Measurements from ENCODE around the gene ZNF500.

Gene ZNF500

DNA sequence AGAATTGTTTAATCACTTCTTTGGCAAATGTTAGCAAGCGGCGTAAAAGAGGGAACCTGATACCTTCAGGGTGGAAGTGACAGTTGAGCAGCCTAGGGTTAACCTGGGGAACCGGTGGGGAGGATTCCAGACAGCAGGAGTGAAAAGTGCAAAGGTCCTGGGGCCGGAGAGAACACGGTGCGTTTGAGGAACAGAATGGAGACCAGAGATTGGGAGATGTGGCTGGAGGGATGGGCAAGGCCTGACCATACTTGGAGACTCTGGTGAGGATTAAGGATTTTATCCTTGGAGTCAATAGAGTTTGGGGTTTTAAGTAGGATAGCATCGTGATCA is 2.3 kb upstream of the ZNF500 start:
- TF ChIP-seq SIN3A (IDR thresholded peaks at IDR 0.05; ENCODE audit: borderline replicate concordance, insufficient read depth, low read length) (no peak), POLR2AphosphoS5 (IDR thresholded peaks at IDR 0.05; ENCODE audit: low read depth, low read length) (no peak), FOXP2 (optimal IDR thresholded peaks at IDR 0.05; ENCODE audit: borderline replicate concordance, extremely low read depth, extremely low read length, insufficient read depth) (no peak), TAF1 (IDR thresholded peaks at IDR 0.05; ENCODE audit: borderline replicate concordance, insufficient read depth, low read length) (no peak)
- TF ChIP-seq, protein P1, sequence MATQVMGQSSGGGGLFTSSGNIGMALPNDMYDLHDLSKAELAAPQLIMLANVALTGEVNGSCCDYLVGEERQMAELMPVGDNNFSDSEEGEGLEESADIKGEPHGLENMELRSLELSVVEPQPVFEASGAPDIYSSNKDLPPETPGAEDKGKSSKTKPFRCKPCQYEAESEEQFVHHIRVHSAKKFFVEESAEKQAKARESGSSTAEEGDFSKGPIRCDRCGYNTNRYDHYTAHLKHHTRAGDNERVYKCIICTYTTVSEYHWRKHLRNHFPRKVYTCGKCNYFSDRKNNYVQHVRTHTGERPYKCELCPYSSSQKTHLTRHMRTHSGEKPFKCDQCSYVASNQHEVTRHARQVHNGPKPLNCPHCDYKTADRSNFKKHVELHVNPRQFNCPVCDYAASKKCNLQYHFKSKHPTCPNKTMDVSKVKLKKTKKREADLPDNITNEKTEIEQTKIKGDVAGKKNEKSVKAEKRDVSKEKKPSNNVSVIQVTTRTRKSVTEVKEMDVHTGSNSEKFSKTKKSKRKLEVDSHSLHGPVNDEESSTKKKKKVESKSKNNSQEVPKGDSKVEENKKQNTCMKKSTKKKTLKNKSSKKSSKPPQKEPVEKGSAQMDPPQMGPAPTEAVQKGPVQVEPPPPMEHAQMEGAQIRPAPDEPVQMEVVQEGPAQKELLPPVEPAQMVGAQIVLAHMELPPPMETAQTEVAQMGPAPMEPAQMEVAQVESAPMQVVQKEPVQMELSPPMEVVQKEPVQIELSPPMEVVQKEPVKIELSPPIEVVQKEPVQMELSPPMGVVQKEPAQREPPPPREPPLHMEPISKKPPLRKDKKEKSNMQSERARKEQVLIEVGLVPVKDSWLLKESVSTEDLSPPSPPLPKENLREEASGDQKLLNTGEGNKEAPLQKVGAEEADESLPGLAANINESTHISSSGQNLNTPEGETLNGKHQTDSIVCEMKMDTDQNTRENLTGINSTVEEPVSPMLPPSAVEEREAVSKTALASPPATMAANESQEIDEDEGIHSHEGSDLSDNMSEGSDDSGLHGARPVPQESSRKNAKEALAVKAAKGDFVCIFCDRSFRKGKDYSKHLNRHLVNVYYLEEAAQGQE (IDR thresholded peaks at IDR 0.05; ENCODE audit: insufficient read depth in 1 of 2, low read depth in 2 of 2, low read length in 2 of 2): no peak

GRCh38 chr16:4768549-4769305 is 1.8 kb upstream of the ZNF500 start:
- TF ChIP-seq FOXP2 (optimal IDR thresholded peaks at IDR 0.05; ENCODE audit: borderline replicate concordance, extremely low read depth, extremely low read length, insufficient read depth) (peak; percentile 81), SIN3A (IDR thresholded peaks at IDR 0.05; ENCODE audit: borderline replicate concordance, insufficient read depth, low read length) (no peak), POLR2AphosphoS5 (IDR thresholded peaks at IDR 0.05; ENCODE audit: low read depth, low read length) (peak; percentile 77), TAF1 (IDR thresholded peaks at IDR 0.05; ENCODE audit: borderline replicate concordance, insufficient read depth, low read length) (no peak)

- TF ChIP-seq, protein P1 (IDR thresholded peaks at IDR 0.05; ENCODE audit: insufficient read depth in 1 of 2, low read depth in 2 of 2, low read length in 2 of 2): no peak
- TF ChIP-seq FOXP2 (optimal IDR thresholded peaks at IDR 0.05; ENCODE audit: borderline replicate concordance, extremely low read depth, extremely low read length, insufficient read depth): no peak
- no peak for TF ChIP-seq TAF1 (IDR thresholded peaks at IDR 0.05; ENCODE audit: borderline replicate concordance, insufficient read depth, low read length)
Observed at GRCh38 chr16:4767872-4768548, 1.0 kb upstream of the ZNF500 start.

DNA sequence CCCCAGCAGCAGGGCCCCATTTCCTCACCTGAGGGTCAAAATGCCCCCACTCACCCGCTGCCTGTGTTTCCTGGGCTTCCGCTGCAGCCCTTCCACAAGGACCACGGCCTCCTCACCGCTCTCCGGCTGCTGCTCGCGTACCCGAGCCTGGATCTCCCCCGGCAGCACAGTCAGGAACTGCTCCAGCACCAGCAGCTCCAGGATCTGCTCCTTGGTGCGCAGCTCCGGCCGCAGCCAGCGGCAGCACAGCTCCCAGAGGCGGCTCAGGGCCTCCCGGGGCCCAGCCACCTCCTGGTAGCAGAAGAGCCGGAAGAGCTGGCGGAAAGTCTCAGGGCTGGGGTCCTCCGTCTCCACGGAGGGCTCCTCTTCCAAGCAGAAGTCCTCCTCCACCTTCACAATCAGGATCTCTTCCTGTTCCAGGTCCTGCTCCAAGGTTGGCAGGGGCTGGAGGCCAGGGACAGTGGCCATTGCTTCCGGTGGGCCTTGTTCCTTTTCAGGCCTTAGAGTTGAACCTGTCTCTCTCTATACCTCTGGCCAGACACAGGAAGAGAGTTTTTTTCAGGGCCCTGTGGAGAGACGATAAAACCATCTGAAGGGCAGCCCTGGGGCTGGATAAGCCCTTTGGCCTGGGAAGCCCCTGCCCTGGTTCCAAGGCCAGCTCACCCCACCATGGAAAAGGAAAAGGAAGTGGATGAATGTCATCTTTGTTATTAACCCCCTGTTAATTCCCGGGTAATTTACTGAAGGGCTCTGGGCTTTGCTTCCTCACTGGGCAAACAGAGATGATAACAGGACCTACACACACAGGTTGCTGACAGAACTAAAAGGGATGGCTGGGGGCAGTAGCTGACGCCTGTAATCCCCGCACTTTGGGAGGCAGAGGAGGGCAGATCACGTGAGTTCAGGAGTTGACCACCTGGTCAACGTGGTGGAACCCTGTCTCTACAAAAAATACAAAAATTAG is 1.2 kb downstream of the ZNF500 start:
- TF ChIP-seq TAF1 (IDR thresholded peaks at IDR 0.05; ENCODE audit: borderline replicate concordance, insufficient read depth, low read length) (no peak), SIN3A (IDR thresholded peaks at IDR 0.05; ENCODE audit: borderline replicate concordance, insufficient read depth, low read length) (no peak), POLR2AphosphoS5 (IDR thresholded peaks at IDR 0.05; ENCODE audit: low read depth, low read length) (no peak)

DNA sequence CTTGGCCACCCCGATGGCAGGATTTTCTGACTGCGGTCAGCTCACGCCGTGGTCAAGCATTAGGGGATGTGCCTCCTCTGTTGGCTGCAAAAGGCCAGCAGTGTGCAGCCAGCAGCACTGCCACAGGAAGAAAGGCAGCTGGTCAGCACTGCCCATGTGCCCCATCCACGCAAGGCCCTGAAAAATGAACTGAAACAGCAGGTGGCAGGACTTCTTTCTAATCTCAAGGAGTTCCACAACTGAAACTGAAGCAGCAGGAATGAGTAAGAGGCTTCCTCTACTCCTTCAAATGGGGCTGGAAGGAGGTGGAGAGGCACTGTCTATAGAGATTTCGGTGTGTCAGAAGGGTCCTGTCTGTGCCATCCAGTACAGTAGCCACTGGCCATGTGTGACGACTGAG is 3.2 kb downstream of the ZNF500 start:
- TF ChIP-seq FOXP2 (optimal IDR thresholded peaks at IDR 0.05; ENCODE audit: borderline replicate concordance, extremely low read depth, extremely low read length, insufficient read depth) (no peak), POLR2AphosphoS5 (IDR thresholded peaks at IDR 0.05; ENCODE audit: low read depth, low read length) (no peak), TAF1 (IDR thresholded peaks at IDR 0.05; ENCODE audit: borderline replicate concordance, insufficient read depth, low read length) (no peak), SIN3A (IDR thresholded peaks at IDR 0.05; ENCODE audit: borderline replicate concordance, insufficient read depth, low read length) (no peak)
- TF ChIP-seq, protein P1 (IDR thresholded peaks at IDR 0.05; ENCODE audit: insufficient read depth in 1 of 2, low read depth in 2 of 2, low read length in 2 of 2): no peak
